HepG2 (cell line): ENCODE data around the gene JPT2. TPM values are rescaled to one million over a fixed set of nuclear protein-coding genes. Genes with fewer than 3 reads are reported as not detected.
A peak's percentile ranks its signal among the peaks of the same experiment; 100 is the strongest.

ENCODE experiments used
- CBX1 ChIP-seq: IDR thresholded peaks from one replicate; pipeline ENCODE4 v1.6.1; 2016; ENCODE audit warnings: antibody characterized with exemption, low read depth
- CREBL2 ChIP-seq: sonication (generic); formaldehyde crosslinking; IDR thresholded peaks from 2 replicates; pipeline ENCODE4 v1.8.1; 2023; ENCODE audit warnings: missing genetic modification reagents, mild to moderate bottlenecking, borderline replicate concordance
- FOXC1 ChIP-seq: sonication (generic); formaldehyde crosslinking; IDR thresholded peaks from 2 replicates; pipeline ENCODE4 v1.8.0; 2022; ENCODE audit warnings: mild to moderate bottlenecking, missing genetic modification reagents, borderline replicate concordance
- GATA4 ChIP-seq: sonication (generic); IDR thresholded peaks from 2 replicates; pipeline ENCODE4 v1.6.1; 2016; ENCODE audit warnings: antibody characterized with exemption, low read depth, borderline replicate concordance
- MTERF4 ChIP-seq: sonication (generic); formaldehyde crosslinking; IDR thresholded peaks from 2 replicates; pipeline ENCODE4 v1.8.0; 2023; ENCODE audit warnings: mild to moderate bottlenecking, missing genetic modification reagents
- NFE2L1 ChIP-seq: sonication (generic); formaldehyde crosslinking; IDR thresholded peaks from 2 replicates; pipeline ENCODE4 v1.4.0; 2020; ENCODE audit warnings: missing genetic modification reagents, mild to moderate bottlenecking, borderline replicate concordance
- PHF20 ChIP-seq: sonication (generic); formaldehyde crosslinking; IDR thresholded peaks from 2 replicates; pipeline ENCODE4 v1.5.0; 2020; ENCODE audit warnings: mild to moderate bottlenecking, missing genetic modification reagents
- RARA ChIP-seq: IDR thresholded peaks from 2 replicates; pipeline ENCODE4 v1.6.1; 2016; ENCODE audit warnings: missing genetic modification reagents, missing compliant biosample characterization
- SRY ChIP-seq: sonication (generic); formaldehyde crosslinking; IDR thresholded peaks from 2 replicates; pipeline ENCODE4 v1.8.0; 2022; ENCODE audit warnings: mild to moderate bottlenecking, missing genetic modification reagents
- TARDBP ChIP-seq: sonication (generic); formaldehyde crosslinking; IDR thresholded peaks from 2 replicates; pipeline ENCODE4 v1.8.0; 2022; ENCODE audit warnings: mild to moderate bottlenecking, missing genetic modification reagents
- U2AF2 ChIP-seq: fragments of 200-400 bp; formaldehyde crosslinking; IDR thresholded peaks from 2 replicates; pipeline ENCODE4 v1.6.1; 2017; ENCODE audit warnings: low read depth, mild to moderate bottlenecking, low read length
- ZBED4 ChIP-seq: sonication (generic); formaldehyde crosslinking; IDR thresholded peaks from 2 replicates; pipeline ENCODE4 v1.4.0; 2020; ENCODE audit warnings: missing genetic modification reagents, borderline replicate concordance
- ZBTB7A ChIP-seq: sonication (generic); formaldehyde crosslinking; IDR thresholded peaks from 2 replicates; pipeline ENCODE4 v1.8.0; 2022; ENCODE audit warnings: mild to moderate bottlenecking, missing genetic modification reagents
- ZC3H4 ChIP-seq: sonication (generic); formaldehyde crosslinking; IDR thresholded peaks from 2 replicates; pipeline ENCODE4 v1.4.0; 2020; ENCODE audit warnings: missing genetic modification reagents, borderline replicate concordance
- ZFP1 ChIP-seq: IDR thresholded peaks from 2 replicates; pipeline ENCODE4 v1.6.1; 2016
- ZHX1 ChIP-seq: sonication (generic); formaldehyde crosslinking; IDR thresholded peaks from 2 replicates; pipeline ENCODE4 v1.8.1; 2022; ENCODE audit warnings: low read depth, mild to moderate bottlenecking, missing genetic modification reagents
- ZNF17 ChIP-seq: sonication (generic); formaldehyde crosslinking; IDR thresholded peaks from 2 replicates; pipeline ENCODE4 v1.5.0; 2020; ENCODE audit warnings: mild to moderate bottlenecking, missing genetic modification reagents
- ZNF275 ChIP-seq: sonication (generic); formaldehyde crosslinking; IDR thresholded peaks from 2 replicates; pipeline ENCODE4 v1.8.0; 2022; ENCODE audit warnings: missing genetic modification reagents, mild to moderate bottlenecking, inconsistent platforms, borderline replicate concordance
- ZNF292 ChIP-seq: sonication (generic); formaldehyde crosslinking; IDR thresholded peaks from 2 replicates; pipeline ENCODE4 v1.8.1; 2022; ENCODE audit warnings: mild to moderate bottlenecking, low read depth, missing genetic modification reagents, borderline replicate concordance
- ZNF367 ChIP-seq: sonication (generic); formaldehyde crosslinking; IDR thresholded peaks from 2 replicates; pipeline ENCODE4 v1.4.0; 2020; ENCODE audit warnings: missing genetic modification reagents, borderline replicate concordance
- ZNF776 ChIP-seq: sonication (generic); formaldehyde crosslinking; IDR thresholded peaks from 2 replicates; pipeline ENCODE4 v1.4.0; 2020; ENCODE audit warnings: mild to moderate bottlenecking, missing genetic modification reagents
- polyA plus RNA-seq, 8 experiments: library from polyadenylated mRNA; depleted of rRNA in 3 of 8; stranded (reverse) in 7 of 8; unstranded in 1 of 8; fragments of >200 nt; fragmentation: Illumina TruSeq in 4 of 8; extraction: Trizol in 4 of 8; gene quantifications; 2 replicates each; pipeline versions ENCODE4 v1.2.1 to v1.2.3, GENCODE V29; 2011 to 2016; ENCODE audit warnings: low read depth in 4 of 8, missing spikeins in 1 of 8, mixed read lengths in 1 of 8; ENCODE audit not compliant: insufficient read depth in 1 of 8
- total RNA-seq, 5 experiments: library from RNA; depleted of rRNA; stranded (reverse); fragments of >200 nt; fragmentation: Illumina TruSeq; extraction: Trizol; gene quantifications; 2 replicates each; pipeline ENCODE4 v1.2.3, GENCODE V29; 2016; ENCODE audit warnings: low read depth in 1 of 5

JPT2 gene
- total and polyA plus RNA-seq, 2 of the 13 experiments (the other 11 are each of a cell fraction or from before 2014, with no cell fraction given), result 53.5 to 89.4 TPM

- TF ChIP-seq ZHX1 (CRISPR knock-in tag) (0 out of 2 replicates have a peak, but pooled peaks have one; percentile 56), ZNF367 (CRISPR knock-in tag) (no peak), FOXC1 (no peak), TARDBP (CRISPR knock-in tag) (peak; percentile 38; the same call in 1 of the 2 replicates), ZNF275 (CRISPR knock-in tag) (no peak), SRY (CRISPR knock-in tag) (no peak), ZNF17 (no peak), ZNF776 (CRISPR knock-in tag) (0 out of 2 replicates have a peak, but pooled peaks have one; percentile 35), ZC3H4 (CRISPR knock-in tag) (no peak), GATA4 (no peak), RARA (CRISPR knock-in tag) (no peak), ZBTB7A (CRISPR knock-in tag) (0 out of 2 replicates have a peak, but pooled peaks have one; percentile 16), CREBL2 (CRISPR knock-in tag) (no peak), NFE2L1 (no peak), MTERF4 (no peak), PHF20 (peak; percentile 23; the same call in 1 of the 2 replicates), ZNF292 (CRISPR knock-in tag) (no peak), ZFP1 (CRISPR knock-in tag) (no peak), ZBED4 (CRISPR knock-in tag) (no peak), U2AF2 (no peak), CBX1 (no peak)
Measured at GRCh38 chr16:1677942-1678499, at the start of gene JPT2 (continued).
